B cell (primary cell): ENCODE measurements around the gene GIPC3. TPM values are rescaled to one million over a fixed set of nuclear protein-coding genes. Genes with fewer than 3 reads are reported as not detected.

Experiments
- ATAC-seq: fragments of 200-7000 bp; cut with Tn5 transposase; one replicate; pipeline ENCODE4 v1.10.0; 2021; ENCODE audit warnings: low read depth, mild to moderate bottlenecking, moderate number of reproducible peaks, moderate library complexity
- CTCF ChIA-PET: fragments of 350-600 bp; sonication (Branson Sonifier 250); formaldehyde crosslinking; loops from one replicate; lab custom pipeline; 2021; ENCODE audit warnings: antibody characterized with exemption, inconsistent platforms; lab: Charles Lee
- POLR2A ChIA-PET: fragments of 350-600 bp; sonication (Branson Sonifier 250); formaldehyde crosslinking; loops from one replicate; lab custom pipeline; 2021; ENCODE audit warnings: antibody characterized with exemption; lab: Charles Lee
- DNase-seq: peaks from one replicate; pipeline ENCODE4 v3.0.0; 2013
- H2AFZ ChIP-seq: 2 replicates; pipeline ENCODE4 v1.6.1; 2012; ENCODE audit warnings: mild to moderate bottlenecking, low read depth, low read length; ENCODE audit not compliant: insufficient read depth, poor library complexity, severe bottlenecking
- H3K27ac ChIP-seq, 2 donors: 1 replicate in 1 of 2; 2 replicates in 1 of 2; pipeline ENCODE4 v1.5.1; 2012 to 2013; ENCODE audit warnings: low read length in 2 of 2, mild to moderate bottlenecking in 2 of 2, moderate library complexity in 1 of 2
- H3K27me3 ChIP-seq, 4 experiments: fragments of 200-600 bp in 1 of 4; sonication (generic) in 1 of 4; replicated peaks in 1 of 4; 1 replicate in 2 of 4; 2 replicates in 2 of 4; pipeline versions ENCODE4 v1.6.1 to v1.7.0; 2013 to 2016; ENCODE audit warnings: low read length in 3 of 4, mild to moderate bottlenecking in 2 of 4, mixed read lengths in 1 of 4, moderate library complexity in 1 of 4; ENCODE audit not compliant: insufficient read depth in 4 of 4, control insufficient read depth in 3 of 4; ENCODE audit errors: control extremely low read depth in 1 of 4
- H3K36me3 ChIP-seq, 2 experiments: replicated peaks in 1 of 2; 1 replicate in 1 of 2; 2 replicates in 1 of 2; pipeline versions ENCODE4 v1.6.1 to v1.7.1; 2013; ENCODE audit warnings: low read length in 1 of 2; ENCODE audit not compliant: insufficient read depth in 2 of 2, control insufficient read depth in 1 of 2; ENCODE audit errors: control extremely low read depth in 1 of 2, extremely low read depth in 1 of 2
- H3K4me1 ChIP-seq, 2 donors: fragments of 200-600 bp in 1 of 2; sonication (generic) in 1 of 2; 1 replicate in 1 of 2; 2 replicates in 1 of 2; pipeline versions ENCODE4 v1.5.1 to v1.6.1; 2013 to 2017; ENCODE audit warnings: low read length in 2 of 2; ENCODE audit not compliant: control insufficient read depth in 2 of 2, insufficient read depth in 2 of 2
- H3K4me2 ChIP-seq: replicated peaks from 2 replicates; pipeline ENCODE3; 2012; ENCODE audit warnings: mild to moderate bottlenecking, low read depth, low read length; ENCODE audit not compliant: poor library complexity, severe bottlenecking
- H3K4me3 ChIP-seq, 5 experiments: fragments of 200-600 bp in 1 of 5; sonication (generic) in 1 of 5; 1 replicate in 3 of 5; 2 replicates in 2 of 5; pipeline versions ENCODE4 v1.5.1 to v1.7.0; 2011 to 2016; ENCODE audit warnings: low read length in 4 of 5, mild to moderate bottlenecking in 4 of 5, low read depth in 2 of 5, control low read depth in 1 of 5, moderate library complexity in 1 of 5; ENCODE audit not compliant: insufficient read depth in 1 of 5; ENCODE audit errors: control extremely low read depth in 1 of 5, extremely low read depth in 1 of 5
- H3K79me2 ChIP-seq: fragments of 200-600 bp; sonication (generic); one replicate; pipeline ENCODE4 v1.6.0; 2016; ENCODE audit warnings: low read length; ENCODE audit not compliant: control insufficient read depth, insufficient read depth
- H3K9ac ChIP-seq: fragments of 200-600 bp; sonication (generic); 2 replicates; pipeline ENCODE4 v1.6.1; 2017; ENCODE audit warnings: mild to moderate bottlenecking, low read length, moderate library complexity
- H3K9me3 ChIP-seq, 3 donors: one replicate each; pipeline versions ENCODE4 v1.6.1 to v1.7.1; 2013; ENCODE audit warnings: low read length in 2 of 3; ENCODE audit not compliant: control insufficient read depth in 2 of 3, insufficient read depth in 1 of 3; ENCODE audit errors: control extremely low read depth in 1 of 3
- H4K20me1 ChIP-seq: 2 replicates; pipeline ENCODE4 v1.6.0; 2012; ENCODE audit warnings: mild to moderate bottlenecking, low read length; ENCODE audit not compliant: insufficient read depth, control insufficient read depth, poor library complexity, severe bottlenecking
- H3K27ac Mint-ChIP-seq: one replicate; pipeline ENCODE4 v1.8.0; 2021; ENCODE audit warnings: mixed read lengths
- H3K27me3 Mint-ChIP-seq: one replicate; pipeline ENCODE4 v1.8.0; 2021; ENCODE audit warnings: mixed read lengths
- H3K4me1 Mint-ChIP-seq: one replicate; pipeline ENCODE4 v1.8.0; 2021; ENCODE audit warnings: mixed read lengths
- H3K4me3 Mint-ChIP-seq: one replicate; pipeline ENCODE4 v1.8.0; 2021; ENCODE audit warnings: mixed read lengths
- H3K9me3 Mint-ChIP-seq: one replicate; pipeline ENCODE4 v1.8.0; 2022; ENCODE audit warnings: mixed read lengths; ENCODE audit not compliant: insufficient read depth
- EZH2 ChIP-seq: IDR thresholded peaks from 2 replicates; pipeline ENCODE4 v1.6.1; 2012; ENCODE audit warnings: borderline replicate concordance, low read depth, mild to moderate bottlenecking, moderate library complexity, low read length; ENCODE audit not compliant: insufficient read depth, poor library complexity, severe bottlenecking
- WGBS: methylation state at CpG from one replicate; pipeline ENCODE4 v1.1.5; 2013; ENCODE audit warnings: missing lambda C conversion rate; ENCODE audit not compliant: insufficient coverage; 5-methylcytosine and 5-hydroxymethylcytosine counted together
- intact Hi-C: fragments of 100-400 bp; cut with micrococcal nuclease; formaldehyde crosslinking; loops from one replicate; pipeline ENCODE4 v1.10.0; 2022
- polyA plus RNA-seq: library from polyadenylated mRNA; depleted of rRNA; stranded (reverse); fragments of >200 nt; gene quantifications from 2 replicates; pipeline ENCODE4 v1.2.3, GENCODE V29; 2012
- total RNA-seq, 2 donors: library from RNA; stranded (reverse); fragments of 120-200 nt in 1 of 2; gene quantifications; 1 replicate in 1 of 2; 2 replicates in 1 of 2; pipeline versions ENCODE4 v1.2.3 to v1.2.4, GENCODE V29; 2013 to 2022
- TF ChIP-seq, protein P1 (sequence below): fragments of 200-600 bp; IDR thresholded peaks from one replicate; pipeline ENCODE4 v1.8.0; 2022; ENCODE audit warnings: antibody characterized with exemption, mild to moderate bottlenecking

GIPC3 gene
- total and polyA plus RNA-seq, 2 donors (not counting 1 experiment from before 2014, with no cell fraction given) = 0.47 to 0.48 TPM

DNA sequence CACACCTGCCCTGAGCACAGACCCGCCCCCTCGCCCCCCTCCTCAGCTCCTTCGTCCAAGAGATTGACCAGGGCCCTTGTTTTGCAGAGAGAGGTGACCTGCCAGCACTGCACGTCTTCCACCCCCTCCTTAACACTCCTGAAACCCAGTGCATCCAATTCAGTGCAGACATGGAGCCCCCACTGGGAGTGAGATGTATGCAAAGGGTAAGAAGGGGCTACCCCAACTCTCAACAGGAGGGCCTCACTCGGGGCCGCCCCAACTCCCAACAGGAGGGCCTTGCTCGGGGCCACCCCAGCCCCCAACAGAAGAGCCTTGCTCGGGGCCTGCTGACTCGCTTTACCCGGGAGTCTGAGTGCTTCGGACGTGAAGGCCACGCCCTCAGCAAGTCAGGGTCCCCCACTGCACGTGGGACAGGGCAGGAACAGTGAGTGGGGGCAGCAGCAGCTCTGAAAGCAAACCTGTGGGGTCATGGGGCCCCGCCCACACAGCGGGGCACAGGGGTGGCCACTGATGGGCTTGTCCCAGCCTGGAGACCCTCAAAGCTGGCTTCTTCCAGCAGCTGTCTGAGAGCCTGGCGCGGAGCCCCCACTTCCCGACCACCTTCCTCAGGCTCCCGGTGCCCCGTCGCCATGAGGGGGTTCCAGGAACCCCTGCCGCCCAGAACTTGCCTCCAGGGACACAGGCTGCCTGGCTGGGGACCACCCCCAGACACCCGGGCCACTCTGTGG is 35.7 kb downstream of the GIPC3 start:
- no peak overlapping the region for H3K27ac Mint-ChIP-seq
- 95% methylated on average over 23 of the region's 24 CpGs for WGBS
- intact Hi-C loops = no loop called here
- ChIA-PET POLR2A (no interaction called here), CTCF (interaction anchor here (0.6 to 6.4 kb wide), 5 partner anchors 16 to 910 kb away, joined by 3 to 47 read pairs (median 4); partner anchors contain the start of gene GIPC3)
- no peak overlapping the region for H3K9ac ChIP-seq
- H3K4me1 Mint-ChIP-seq = peaks cover 28% of the 10 kb centered on the region
- DNase-seq (no peak), ATAC-seq (no peak)
- TF ChIP-seq, protein P1, sequence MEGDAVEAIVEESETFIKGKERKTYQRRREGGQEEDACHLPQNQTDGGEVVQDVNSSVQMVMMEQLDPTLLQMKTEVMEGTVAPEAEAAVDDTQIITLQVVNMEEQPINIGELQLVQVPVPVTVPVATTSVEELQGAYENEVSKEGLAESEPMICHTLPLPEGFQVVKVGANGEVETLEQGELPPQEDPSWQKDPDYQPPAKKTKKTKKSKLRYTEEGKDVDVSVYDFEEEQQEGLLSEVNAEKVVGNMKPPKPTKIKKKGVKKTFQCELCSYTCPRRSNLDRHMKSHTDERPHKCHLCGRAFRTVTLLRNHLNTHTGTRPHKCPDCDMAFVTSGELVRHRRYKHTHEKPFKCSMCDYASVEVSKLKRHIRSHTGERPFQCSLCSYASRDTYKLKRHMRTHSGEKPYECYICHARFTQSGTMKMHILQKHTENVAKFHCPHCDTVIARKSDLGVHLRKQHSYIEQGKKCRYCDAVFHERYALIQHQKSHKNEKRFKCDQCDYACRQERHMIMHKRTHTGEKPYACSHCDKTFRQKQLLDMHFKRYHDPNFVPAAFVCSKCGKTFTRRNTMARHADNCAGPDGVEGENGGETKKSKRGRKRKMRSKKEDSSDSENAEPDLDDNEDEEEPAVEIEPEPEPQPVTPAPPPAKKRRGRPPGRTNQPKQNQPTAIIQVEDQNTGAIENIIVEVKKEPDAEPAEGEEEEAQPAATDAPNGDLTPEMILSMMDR = no peak
- no peak for TF ChIP-seq EZH2
- H3K4me3 Mint-ChIP-seq = no peak overlapping the region
- H3K9me3 ChIP-seq = no peaks in the 10 kb centered on the region
- H3K79me2 ChIP-seq = peaks cover 50% of the 10 kb centered on the region
- H4K20me1 ChIP-seq = peaks cover 57% of the 10 kb centered on the region
- H3K27ac ChIP-seq = no peak overlapping the region
- no peak overlapping the region for H3K4me2 ChIP-seq
- peaks cover 0 to 31% of the 10 kb centered on the region in 2 experiments for H3K36me3 ChIP-seq
- H2AFZ ChIP-seq = no peak overlapping the region
- no peaks in the 10 kb centered on the region for H3K9me3 Mint-ChIP-seq
- H3K27me3 Mint-ChIP-seq = no peaks in the 10 kb centered on the region
- no peaks in the 10 kb centered on the region for H3K27me3 ChIP-seq
- no peak overlapping the region for H3K4me3 ChIP-seq
- peaks cover 23 to 27% of the 10 kb centered on the region in 2 donors for H3K4me1 ChIP-seq

DNA sequence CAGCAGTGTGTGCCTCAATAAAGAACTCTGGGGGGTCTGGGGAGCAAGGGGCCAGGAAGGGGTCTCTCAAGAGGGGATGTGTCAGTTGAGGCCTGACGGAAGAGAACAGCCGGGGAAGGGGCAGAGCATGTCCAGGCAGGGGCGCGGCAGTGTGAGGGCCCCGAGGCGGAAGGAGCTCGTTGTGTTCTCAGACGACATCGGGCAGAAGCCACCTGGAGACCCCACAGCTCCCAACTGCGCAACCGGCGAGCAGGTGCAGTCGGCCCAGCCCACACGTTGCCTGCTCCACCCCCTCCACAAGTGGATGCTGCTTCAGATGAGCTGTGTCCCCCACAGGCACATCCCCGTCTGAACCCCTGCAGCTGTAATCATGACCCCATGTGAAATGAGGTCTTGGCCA is 36.4 kb downstream of the GIPC3 start:
- Mint-ChIP-seq H3K9me3 (no peaks in the 10 kb centered on the region), H3K27me3 (no peaks in the 10 kb centered on the region), H3K4me1 (peaks cover 33% of the 10 kb centered on the region), H3K4me3 (no peak overlapping the region), H3K27ac (no peak overlapping the region)
- Histone ChIP-seq H3K9ac (no peak overlapping the region), H3K36me3 (peaks cover 0 to 31% of the 10 kb centered on the region in 2 experiments), H3K27me3 (no peaks in the 10 kb centered on the region), H3K9me3 (no peaks in the 10 kb centered on the region), H3K4me3 (no peak overlapping the region), H2AFZ (no peak overlapping the region), H3K27ac (no peak overlapping the region), H4K20me1 (peaks cover 62% of the 10 kb centered on the region), H3K4me2 (no peak overlapping the region), H3K4me1 (peaks cover 25 to 29% of the 10 kb centered on the region in 2 donors), H3K79me2 (peaks cover 57% of the 10 kb centered on the region)
- intact Hi-C loops = no loop called here
- ChIA-PET POLR2A (no interaction called here), CTCF (interaction anchor here (0.6 to 1.2 kb wide), 2 partner anchors 36 to 157 kb away, joined by 3 to 4 read pairs; partner anchors contain the start of gene GIPC3)
- TF ChIP-seq EZH2 = no peak
- TF ChIP-seq, protein P1 = no peak
- no peak for DNase-seq
- 98% methylated on average over 15 of the region's 15 CpGs for WGBS
- ATAC-seq = no peak
